LNCAP (cell line): ENCODE measurements around the gene TRIM27.

Experiments
- CTCF ChIP-seq: fragments of 450-650 bp; IDR thresholded peaks from 2 replicates; pipeline ENCODE4 v1.5.1; 2017; ENCODE audit warnings: mild to moderate bottlenecking

The TRIM27 gene, protein sequence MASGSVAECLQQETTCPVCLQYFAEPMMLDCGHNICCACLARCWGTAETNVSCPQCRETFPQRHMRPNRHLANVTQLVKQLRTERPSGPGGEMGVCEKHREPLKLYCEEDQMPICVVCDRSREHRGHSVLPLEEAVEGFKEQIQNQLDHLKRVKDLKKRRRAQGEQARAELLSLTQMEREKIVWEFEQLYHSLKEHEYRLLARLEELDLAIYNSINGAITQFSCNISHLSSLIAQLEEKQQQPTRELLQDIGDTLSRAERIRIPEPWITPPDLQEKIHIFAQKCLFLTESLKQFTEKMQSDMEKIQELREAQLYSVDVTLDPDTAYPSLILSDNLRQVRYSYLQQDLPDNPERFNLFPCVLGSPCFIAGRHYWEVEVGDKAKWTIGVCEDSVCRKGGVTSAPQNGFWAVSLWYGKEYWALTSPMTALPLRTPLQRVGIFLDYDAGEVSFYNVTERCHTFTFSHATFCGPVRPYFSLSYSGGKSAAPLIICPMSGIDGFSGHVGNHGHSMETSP

DNA sequence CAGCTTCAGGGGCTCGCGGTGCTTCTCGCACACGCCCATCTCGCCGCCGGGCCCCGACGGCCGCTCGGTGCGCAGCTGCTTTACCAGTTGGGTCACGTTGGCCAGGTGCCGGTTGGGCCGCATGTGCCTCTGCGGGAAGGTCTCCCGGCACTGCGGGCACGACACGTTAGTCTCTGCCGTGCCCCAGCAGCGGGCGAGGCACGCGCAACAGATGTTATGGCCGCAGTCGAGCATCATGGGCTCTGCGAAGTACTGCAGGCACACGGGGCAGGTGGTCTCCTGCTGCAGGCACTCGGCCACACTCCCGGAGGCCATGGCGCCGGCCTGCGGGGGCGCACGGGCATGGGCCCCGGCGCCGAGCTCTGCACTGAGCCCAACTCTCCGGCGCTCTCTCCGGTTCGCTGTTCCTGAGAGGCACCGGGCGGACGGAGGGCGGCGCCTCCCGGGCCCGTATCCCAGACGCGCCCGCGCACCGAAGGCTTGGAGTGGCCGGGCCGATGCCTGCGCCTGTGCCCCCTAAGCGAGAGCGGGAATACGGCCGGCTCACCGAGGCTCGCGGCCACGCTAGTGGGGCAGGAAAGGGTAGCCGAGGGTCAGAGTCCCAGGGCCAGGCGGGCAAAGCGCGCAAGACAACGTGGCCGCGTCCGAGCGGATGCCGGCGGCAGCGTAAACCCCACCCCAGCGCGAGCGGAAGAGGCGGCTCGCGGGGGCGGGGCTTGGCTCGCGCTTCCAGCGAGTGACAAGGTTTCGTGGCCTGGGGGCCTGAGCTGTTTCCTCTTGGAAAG, at the start of gene TRIM27:
Gene TRIM27 (minus strand): TSS at position 668 of the 785 bp plus-strand sequence. CDS start 353 bp downstream, at position 315.
- TF ChIP-seq CTCF, result no peak

GRCh38 chr6:28969129-28969528, 45.3 kb upstream of the TRIM27 start:
- TF ChIP-seq CTCF, result no peak

- no peak for TF ChIP-seq CTCF
These were observed 44.7 kb upstream of the TRIM27 start for GRCh38 chr6:28968476-28968875.

DNA sequence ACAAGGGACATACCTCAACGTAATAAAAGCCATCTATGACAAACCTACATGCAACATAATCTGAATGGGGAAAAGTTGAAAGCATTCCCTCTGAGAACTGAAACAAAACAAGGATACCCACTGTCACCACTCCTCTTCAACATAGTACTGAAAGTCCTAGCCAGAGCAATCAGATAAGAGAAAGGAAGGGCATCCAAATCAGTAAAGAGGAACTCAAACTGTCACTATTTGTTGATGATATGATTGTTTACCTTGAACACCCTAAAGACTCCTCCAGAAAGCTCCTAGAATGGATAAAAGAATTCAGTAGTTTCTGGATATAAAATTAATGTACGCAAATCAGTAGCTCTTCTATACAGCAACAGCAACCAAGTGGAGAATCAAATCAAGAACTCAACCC, 41.9 kb upstream of the TRIM27 start:
- TF ChIP-seq CTCF, result no peak

- no peak for TF ChIP-seq CTCF
These were observed 37.2 kb upstream of the TRIM27 start for GRCh38 chr6:28960846-28961500.

- no peak for TF ChIP-seq CTCF
These were observed 32.5 kb upstream of the TRIM27 start for GRCh38 chr6:28956331-28956730.

- TF ChIP-seq CTCF, result no peak
These were observed 29.9 kb upstream of the TRIM27 start for GRCh38 chr6:28953585-28954258.
